Measurements from ENCODE around the gene CYB561.

The CYB561 gene

DNA sequence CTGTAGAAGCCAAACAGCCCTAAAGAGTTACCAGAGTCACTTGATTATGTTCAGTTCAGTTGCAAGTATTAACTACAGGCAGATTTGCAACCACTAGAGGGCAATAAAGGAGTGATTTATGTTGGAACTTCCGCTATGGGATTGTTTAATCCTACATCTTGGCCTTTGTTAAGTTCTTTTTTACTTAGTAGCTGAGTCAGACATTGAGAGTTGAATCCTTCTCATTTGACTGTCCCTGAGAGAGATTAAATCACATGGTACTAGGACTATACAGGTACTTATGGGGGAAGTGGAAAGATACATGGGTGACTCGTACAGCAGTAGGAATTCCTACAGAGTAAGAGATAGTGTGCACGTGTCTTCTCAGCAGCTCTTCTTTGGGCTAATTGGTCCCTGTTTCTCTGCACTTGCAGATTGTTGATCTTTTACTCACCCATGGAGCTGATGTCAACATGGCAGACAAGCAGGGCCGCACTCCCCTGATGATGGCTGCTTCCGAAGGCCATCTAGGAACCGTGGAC is 40.3 kb downstream of the CYB561 start:
- no peak for DNase-seq

DNA sequence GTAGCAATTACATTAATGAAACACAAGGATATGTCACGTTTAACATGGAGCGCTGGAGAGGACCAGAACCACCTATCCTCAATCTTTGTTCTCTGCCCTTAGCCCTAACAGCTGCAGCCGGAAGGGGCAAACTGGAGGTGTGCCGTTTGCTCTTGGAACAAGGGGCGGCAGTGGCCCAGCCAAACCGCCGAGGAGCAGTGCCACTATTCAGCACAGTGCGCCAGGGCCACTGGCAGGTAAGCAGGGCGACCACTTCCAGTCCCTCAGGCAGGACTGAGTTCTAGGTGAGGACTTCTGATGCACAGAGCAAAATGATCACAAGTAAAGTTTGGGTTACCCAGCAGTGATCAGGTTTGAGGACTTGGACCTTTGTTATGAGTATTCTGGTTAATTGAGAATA is 41.1 kb downstream of the CYB561 start:
- DNase-seq, result no peak

GRCh38 chr17:63402431-63403212 is 43.5 kb downstream of the CYB561 start:
- no peak for DNase-seq

DNA sequence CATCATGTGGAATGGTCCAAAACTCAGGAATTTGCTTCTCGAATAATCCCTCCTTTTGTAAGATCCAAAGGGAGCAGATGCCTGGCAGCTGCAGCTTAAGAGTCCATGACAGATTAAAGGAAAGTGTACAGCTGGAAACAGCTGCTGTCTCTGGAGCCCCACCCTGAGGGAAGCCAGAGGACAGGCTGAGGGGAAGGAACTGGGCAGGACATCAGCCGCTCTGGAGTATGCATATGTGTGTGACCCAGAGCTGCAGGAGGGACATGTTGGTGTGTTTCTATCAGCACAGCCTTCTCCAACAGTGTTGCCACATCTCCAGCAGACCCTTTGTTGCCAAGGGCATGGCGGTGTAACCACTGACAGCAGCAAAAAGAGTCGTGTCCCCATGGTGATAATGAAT is 46.2 kb downstream of the CYB561 start:
- no peak for DNase-seq

GRCh38 chr17:63399316-63399715 is 46.8 kb downstream of the CYB561 start:
- no peak for DNase-seq

- DNase-seq, result no peak
These were observed 47.4 kb downstream of the CYB561 start for GRCh38 chr17:63398680-63399079.

DNA sequence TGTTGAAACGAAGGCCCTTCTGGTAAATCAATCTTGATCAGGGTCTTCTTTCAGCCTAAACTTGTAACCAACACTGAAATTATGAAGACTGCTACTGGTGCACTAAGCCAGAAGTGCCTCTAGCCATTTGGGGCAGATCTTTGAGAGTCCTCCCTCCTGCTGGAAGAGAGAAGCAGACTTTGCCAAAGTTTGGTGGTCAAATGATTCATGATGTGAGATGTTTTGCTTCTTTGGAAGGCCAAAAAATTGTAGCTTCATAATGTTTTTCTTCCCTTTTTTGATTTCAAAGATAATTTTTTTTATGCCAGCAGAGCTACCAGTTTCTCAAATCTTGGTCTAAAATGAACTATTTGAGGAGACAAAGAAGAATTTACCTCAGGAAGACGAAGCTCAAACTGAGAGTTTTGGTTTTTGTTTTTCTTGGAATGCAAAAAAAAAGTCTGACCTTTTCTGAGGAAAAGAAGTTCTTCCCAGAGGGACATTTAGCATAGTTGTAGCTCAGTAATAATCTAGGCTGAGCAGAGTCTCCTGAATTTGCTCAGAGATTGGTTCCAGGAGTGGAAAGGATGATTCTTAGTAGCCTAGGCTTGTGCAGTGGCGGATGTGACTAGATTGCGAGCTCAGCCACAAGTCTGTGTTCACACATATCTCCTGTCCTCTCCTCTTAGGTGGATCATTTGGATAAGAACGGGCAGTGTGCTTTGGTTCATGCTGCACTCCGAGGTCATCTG is 50.9 kb downstream of the CYB561 start:
- no peak for DNase-seq

DNA sequence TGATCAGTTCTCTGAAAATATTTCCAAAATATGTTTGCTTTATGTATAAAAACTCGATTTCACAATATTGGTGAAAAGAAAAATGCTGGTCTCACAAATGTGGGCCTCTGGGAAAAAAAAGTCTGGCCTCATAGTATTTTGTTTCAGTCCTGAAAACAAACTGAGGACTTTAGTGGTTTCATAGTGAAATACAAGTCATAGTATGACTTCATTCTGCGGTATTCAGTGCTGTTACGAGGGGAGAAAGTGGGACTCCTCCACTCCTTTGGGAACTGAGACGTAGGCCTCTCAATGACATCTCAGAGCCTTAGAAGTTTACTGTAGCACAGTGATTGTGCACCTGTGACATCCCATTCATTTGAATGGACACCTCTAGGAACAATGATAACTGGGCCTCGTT is 56.0 kb downstream of the CYB561 start:
- DNase-seq, result no peak

DNA sequence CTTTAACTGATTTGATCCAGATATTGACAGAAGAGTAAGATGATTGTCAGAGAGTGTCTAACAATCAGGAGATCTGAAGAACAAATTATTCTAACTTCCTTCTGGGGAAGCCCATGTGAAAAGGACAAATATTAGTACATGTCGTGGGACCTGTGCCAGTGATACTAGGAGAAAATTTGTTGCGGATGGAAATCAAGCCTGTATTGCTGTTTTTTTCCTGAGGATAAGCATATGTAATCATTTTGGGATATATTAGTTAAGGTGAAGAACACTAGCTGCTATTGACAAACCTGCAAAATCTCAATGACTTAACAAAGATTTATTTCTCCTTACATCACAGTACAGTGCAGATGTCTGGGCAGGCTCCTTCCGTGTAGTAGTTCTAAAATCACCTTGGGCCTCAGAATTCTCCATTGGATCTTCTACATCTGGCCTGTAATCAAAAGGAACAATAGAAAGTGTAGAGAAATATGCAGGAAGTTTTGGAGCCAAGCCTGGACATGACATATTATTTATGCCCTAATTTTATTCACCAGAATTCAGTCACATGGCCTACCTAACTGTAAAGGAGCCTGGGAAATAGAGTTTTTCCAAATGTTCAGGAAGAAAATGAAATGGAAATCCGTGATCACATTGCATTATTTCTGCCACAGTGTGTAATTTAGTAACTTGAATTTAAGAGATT is 58.3 kb downstream of the CYB561 start:
- DNase-seq, result no peak

GRCh38 chr17:63382826-63383225 is 63.3 kb downstream of the CYB561 start:
- no peak for DNase-seq
